LNCAP (cell line): Measurements from ENCODE around the gene GNB3.

ENCODE experiments used
- TF ChIP-seq, protein P1 (sequence below): fragments of 450-650 bp; IDR thresholded peaks from 2 replicates; pipeline ENCODE4 v1.5.1; 2017; ENCODE audit warnings: mild to moderate bottlenecking

The GNB3 gene

DNA sequence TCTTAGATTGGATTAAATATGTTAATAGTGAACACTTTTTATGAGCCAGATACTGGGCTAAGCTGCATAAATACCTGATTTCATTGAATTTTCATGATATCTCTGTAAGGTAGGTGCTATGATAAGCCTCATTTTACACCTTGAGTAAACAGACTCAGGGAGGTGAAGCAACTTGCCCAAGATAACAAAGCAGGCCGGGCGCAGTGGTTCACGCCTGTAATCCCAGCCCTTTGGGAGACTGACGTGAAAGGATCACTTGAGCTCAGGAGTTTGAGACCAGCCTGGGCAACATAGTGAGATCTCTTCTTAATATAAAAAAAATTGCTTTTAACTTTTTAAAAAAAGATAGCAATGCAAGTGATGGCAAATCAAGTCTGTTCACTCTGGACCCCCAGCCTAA is 1.4 kb downstream of the GNB3 start:
- TF ChIP-seq, protein P1, sequence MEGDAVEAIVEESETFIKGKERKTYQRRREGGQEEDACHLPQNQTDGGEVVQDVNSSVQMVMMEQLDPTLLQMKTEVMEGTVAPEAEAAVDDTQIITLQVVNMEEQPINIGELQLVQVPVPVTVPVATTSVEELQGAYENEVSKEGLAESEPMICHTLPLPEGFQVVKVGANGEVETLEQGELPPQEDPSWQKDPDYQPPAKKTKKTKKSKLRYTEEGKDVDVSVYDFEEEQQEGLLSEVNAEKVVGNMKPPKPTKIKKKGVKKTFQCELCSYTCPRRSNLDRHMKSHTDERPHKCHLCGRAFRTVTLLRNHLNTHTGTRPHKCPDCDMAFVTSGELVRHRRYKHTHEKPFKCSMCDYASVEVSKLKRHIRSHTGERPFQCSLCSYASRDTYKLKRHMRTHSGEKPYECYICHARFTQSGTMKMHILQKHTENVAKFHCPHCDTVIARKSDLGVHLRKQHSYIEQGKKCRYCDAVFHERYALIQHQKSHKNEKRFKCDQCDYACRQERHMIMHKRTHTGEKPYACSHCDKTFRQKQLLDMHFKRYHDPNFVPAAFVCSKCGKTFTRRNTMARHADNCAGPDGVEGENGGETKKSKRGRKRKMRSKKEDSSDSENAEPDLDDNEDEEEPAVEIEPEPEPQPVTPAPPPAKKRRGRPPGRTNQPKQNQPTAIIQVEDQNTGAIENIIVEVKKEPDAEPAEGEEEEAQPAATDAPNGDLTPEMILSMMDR = no peak

DNA sequence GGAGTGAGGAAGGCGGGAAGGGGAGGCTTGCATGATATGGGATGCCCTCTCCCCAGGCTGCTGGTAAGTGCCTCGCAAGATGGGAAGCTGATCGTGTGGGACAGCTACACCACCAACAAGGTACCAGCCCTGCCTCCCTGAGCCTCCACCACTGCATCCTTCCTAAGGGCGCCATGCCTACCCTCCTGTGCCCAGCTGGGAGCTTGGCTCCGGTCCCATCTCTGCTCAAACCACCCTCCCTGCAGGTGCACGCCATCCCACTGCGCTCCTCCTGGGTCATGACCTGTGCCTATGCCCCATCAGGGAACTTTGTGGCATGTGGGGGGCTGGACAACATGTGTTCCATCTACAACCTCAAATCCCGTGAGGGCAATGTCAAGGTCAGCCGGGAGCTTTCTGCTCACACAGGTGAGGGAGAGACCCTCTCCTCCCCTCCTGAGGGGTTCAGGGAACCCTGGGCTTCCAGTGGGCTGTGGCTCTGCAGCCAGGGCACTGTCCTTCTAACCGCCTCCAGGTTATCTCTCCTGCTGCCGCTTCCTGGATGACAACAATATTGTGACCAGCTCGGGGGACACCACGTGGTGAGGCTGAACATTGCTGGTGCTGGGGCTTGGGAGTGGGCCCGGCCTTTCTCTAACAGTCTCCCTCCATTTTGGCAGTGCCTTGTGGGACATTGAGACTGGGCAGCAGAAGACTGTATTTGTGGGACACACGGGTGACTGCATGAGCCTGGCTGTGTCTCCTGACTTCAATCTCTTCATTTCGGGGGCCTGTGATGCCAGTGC is 2.6 kb downstream of the GNB3 start:
- TF ChIP-seq, protein P1 = no peak

DNA sequence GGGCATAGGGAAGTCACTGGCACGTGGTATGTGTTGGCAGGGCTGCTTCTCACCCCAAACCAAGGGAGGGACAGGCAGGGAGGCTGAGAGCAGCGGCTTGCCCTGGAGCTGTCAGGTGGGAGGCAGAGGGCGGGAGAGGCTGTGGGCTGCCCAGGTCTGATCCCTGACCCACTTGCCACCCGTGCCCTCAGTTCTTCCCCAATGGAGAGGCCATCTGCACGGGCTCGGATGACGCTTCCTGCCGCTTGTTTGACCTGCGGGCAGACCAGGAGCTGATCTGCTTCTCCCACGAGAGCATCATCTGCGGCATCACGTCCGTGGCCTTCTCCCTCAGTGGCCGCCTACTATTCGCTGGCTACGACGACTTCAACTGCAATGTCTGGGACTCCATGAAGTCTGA is 4.7 kb downstream of the GNB3 start:
- TF ChIP-seq, protein P1 = no peak

DNA sequence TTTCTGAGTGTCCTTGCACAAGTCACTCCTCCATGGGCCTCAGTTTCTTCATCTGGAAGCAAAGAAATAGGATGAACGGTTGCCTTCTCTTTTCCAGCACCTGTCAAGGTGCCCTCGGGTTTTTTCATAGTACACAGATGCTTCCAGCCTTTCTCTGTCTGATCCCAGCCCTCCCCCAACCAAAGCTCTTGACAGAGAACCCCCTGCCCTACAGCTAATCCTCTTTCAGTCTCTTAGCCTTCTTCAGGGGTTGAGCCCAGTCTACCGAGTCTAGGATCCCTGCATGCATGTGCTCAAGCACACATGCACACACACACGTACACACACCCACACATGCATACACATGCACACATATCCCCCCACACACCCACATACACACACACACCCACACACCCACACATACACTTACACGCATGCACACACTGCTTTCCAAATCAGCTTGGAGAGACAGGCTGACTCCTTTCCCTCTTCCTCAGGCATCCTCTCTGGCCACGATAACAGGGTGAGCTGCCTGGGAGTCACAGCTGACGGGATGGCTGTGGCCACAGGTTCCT is 5.7 kb downstream of the GNB3 start:
- TF ChIP-seq, protein P1 = no peak

DNA sequence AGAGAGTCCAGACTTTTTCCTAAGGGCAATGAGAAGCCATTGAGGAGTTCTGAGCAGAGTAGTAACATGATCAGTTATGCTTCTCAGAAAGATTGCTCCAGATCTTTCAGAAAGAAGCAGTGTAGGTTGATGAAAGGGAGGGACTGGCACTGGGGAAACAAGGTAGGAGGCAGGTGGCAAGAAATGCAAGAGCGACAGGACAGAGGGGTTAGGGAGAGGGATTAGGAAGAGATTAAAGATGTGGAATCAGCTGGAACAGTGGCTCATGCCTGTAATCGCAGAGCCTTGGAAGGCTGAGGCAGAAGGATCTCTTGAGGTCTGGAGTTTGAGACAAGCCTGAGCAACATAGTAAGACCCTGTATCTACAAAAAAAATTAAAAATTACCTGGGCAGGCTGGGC is 7.0 kb downstream of the GNB3 start:
- TF ChIP-seq, protein P1 = no peak

DNA sequence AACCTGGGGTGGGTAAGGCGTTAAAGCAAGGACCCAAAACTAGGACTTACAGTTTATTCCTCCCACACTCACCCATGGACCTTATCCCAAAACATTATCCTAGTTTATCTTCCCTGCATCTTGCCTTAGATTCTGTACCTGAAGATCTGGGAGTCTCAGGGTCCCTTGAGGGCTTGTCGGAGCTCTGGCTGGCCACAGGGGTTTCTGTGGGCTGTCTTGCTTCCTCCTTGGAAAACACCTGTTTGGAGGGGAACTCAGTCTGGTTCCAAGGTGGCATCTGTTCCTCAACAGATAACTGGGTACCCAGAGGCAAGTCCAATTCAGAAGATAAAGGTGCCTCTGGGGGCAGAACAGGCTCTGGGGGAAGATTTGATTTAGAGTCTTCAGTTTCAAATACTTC is 8.7 kb downstream of the GNB3 start:
- TF ChIP-seq, protein P1 = no peak

DNA sequence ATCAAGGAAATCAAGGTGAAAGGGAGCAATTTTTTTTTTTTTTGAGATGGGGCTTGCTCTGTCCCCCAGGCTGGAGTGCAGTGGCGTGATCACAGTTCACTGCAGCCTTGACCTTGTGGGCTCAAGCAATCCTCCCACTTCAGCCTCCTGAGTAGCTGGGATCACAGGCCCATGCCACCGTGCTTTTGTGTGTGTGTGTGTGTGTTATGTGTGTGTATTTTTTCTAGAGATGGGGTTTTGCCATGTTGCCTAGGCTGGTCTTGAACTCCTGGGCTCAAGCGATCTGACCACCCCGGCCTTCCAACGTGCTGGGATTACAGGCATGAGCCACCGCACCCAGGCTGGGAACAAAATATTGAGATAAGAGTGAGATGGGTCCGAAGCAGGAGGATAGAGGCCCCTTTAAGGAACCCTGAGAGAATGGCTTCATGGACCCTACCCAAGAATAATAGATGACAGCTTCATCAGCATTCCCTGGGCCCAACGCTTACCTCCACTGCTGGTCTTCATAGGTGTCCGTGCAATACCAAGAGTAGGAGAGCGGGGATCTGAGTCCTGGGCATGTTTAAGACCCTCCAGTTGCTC is 9.3 kb downstream of the GNB3 start:
- TF ChIP-seq, protein P1 = no peak
